HCT116 (cell line): ENCODE results near the gene SLC35F3. TPM values are rescaled to one million over a fixed set of nuclear protein-coding genes. Genes with fewer than 3 reads are reported as not detected.

Experiments used
- ATAC-seq: fragments of 200-7000 bp; cut with Tn5 transposase; 2 replicates; pipeline ENCODE4 v1.9.1; 2020; ENCODE audit warnings: mild to moderate bottlenecking, moderate library complexity
- BruUV-seq: library from RNA; stranded (reverse); fragments of 400-500 nt; replicated peaks from 2 replicates; lab custom pipeline; 2021; lab: Mats Ljungman, UMichigan
- CTCF ChIA-PET: fragments of 300-600 bp; sonication (Branson Sonifier 250); formaldehyde crosslinking; loops from one replicate; lab custom pipeline; 2021; ENCODE audit warnings: antibody characterized with exemption; lab: Charles Lee
- POLR2A ChIA-PET: fragments of 300-600, 350-600 bp; sonication (Branson Sonifier 250); formaldehyde crosslinking; loops from one replicate; lab custom pipeline; 2021; ENCODE audit warnings: antibody characterized with exemption; lab: Charles Lee
- RAD21 ChIA-PET, 2 experiments: fragments of 300-600 bp; sonication (Branson Sonifier 250); formaldehyde crosslinking; loops; one replicate each; lab custom pipeline; 2023; ENCODE audit warnings: low total read pairs in 2 of 2; ENCODE audit not compliant: uncharacterized antibody in 2 of 2, unreplicated experiment in 2 of 2, low non-redundant PET in 1 of 2; lab: Charles Lee
- DNase-seq: peaks from one replicate; pipeline ENCODE4 v3.0.0-alpha.2; 2010; ENCODE audit warnings: low read depth, low spot score
- H2AFZ ChIP-seq: fragments of 200-600 bp; shearing (Covaris generic), sonication (generic); 2 replicates; pipeline ENCODE4 v1.6.1; 2017; ENCODE audit warnings: low read depth, mixed run types, mixed read lengths, antibody characterized with exemption, low read length; ENCODE audit not compliant: poor library complexity, severe bottlenecking
- H3K27ac ChIP-seq: 2 replicates; pipeline ENCODE4 v1.5.1; 2012; ENCODE audit warnings: low read depth, low read length
- H3K27me3 ChIP-seq: fragments of 200-600 bp; sonication (generic); 2 replicates; pipeline ENCODE4 v1.6.1; 2016; ENCODE audit warnings: mixed run types, low read length, mixed read lengths; ENCODE audit not compliant: insufficient read depth
- H3K36me3 ChIP-seq, 2 experiments: fragments of 200-500 bp in 1 of 2; fragments of 200-600 bp in 1 of 2; sonication (Bioruptor generic) in 1 of 2; sonication (generic) in 1 of 2; 2 replicates each; pipeline versions ENCODE4 v1.5.1 to v1.6.1; 2014 to 2016; ENCODE audit warnings: low read length in 2 of 2, inconsistent platforms in 1 of 2, mixed read lengths in 1 of 2, mixed run types in 1 of 2; ENCODE audit not compliant: insufficient read depth in 2 of 2, control insufficient read depth in 1 of 2
- H3K4me1 ChIP-seq, 2 experiments: fragments of 200-600 bp in 1 of 2; sonication (generic) in 1 of 2; 2 replicates each; pipeline versions ENCODE4 v1.5.1 to v1.6.1; 2012 to 2017; ENCODE audit warnings: low read length in 2 of 2, inconsistent platforms in 1 of 2, mild to moderate bottlenecking in 1 of 2, mixed read lengths in 1 of 2, mixed run types in 1 of 2, moderate library complexity in 1 of 2; ENCODE audit not compliant: insufficient read depth in 2 of 2, control insufficient read depth in 1 of 2
- H3K4me2 ChIP-seq: fragments of 200-600 bp; sonication (generic); 2 replicates; pipeline ENCODE4 v1.6.1; 2017; ENCODE audit warnings: mixed run types, low read length, mixed read lengths
- H3K4me3 ChIP-seq, 2 experiments: fragments of 200-600 bp in 1 of 2; sonication (generic) in 1 of 2; replicated peaks in 1 of 2; 2 replicates each; pipeline ENCODE4 v1.5.1; 2011 to 2016; ENCODE audit warnings: low read length in 2 of 2, control low read depth in 1 of 2, low read depth in 1 of 2, mild to moderate bottlenecking in 1 of 2, mixed read lengths in 1 of 2, mixed run types in 1 of 2
- H3K79me2 ChIP-seq: fragments of 200-600 bp; sonication (generic); 2 replicates; pipeline ENCODE4 v1.6.1; 2017; ENCODE audit warnings: mild to moderate bottlenecking, mixed run types, low read length, moderate library complexity, mixed read lengths; ENCODE audit not compliant: insufficient read depth
- H3K9ac ChIP-seq: fragments of 200-600 bp; sonication (generic); 2 replicates; pipeline ENCODE4 v1.6.1; 2016; ENCODE audit warnings: low read length, mixed read lengths
- H3K9me2 ChIP-seq: fragments of 200-600 bp; sonication (generic), shearing (Covaris generic); 2 replicates; pipeline ENCODE4 v1.6.1; 2017; ENCODE audit warnings: mixed run types, mild to moderate bottlenecking, moderate library complexity; ENCODE audit not compliant: insufficient read depth
- H3K9me3 ChIP-seq, 2 experiments: fragments of 200-500 bp in 1 of 2; fragments of 200-600 bp in 1 of 2; sonication (Bioruptor generic) in 1 of 2; sonication (generic) in 1 of 2; 2 replicates each; pipeline ENCODE4 v1.6.1; 2014 to 2017; ENCODE audit warnings: low read length in 2 of 2, mixed read lengths in 2 of 2, inconsistent platforms in 1 of 2, low read depth in 1 of 2, mild to moderate bottlenecking in 1 of 2, mixed run types in 1 of 2, moderate library complexity in 1 of 2; ENCODE audit not compliant: control insufficient read depth in 1 of 2, insufficient read depth in 1 of 2
- H4K20me1 ChIP-seq: fragments of 200-600 bp; sonication (generic), shearing (Covaris generic); 2 replicates; pipeline ENCODE4 v1.6.1; 2017; ENCODE audit warnings: mixed run types, mild to moderate bottlenecking, moderate library complexity; ENCODE audit not compliant: insufficient read depth
- EGR1 ChIP-seq: IDR thresholded peaks from 2 replicates; pipeline ENCODE4 v1.6.1; 2012; ENCODE audit warnings: low read depth
- ELF1 ChIP-seq: IDR thresholded peaks from 2 replicates; pipeline ENCODE4 v1.6.1; 2012; ENCODE audit warnings: low read depth, borderline replicate concordance
- EZH2 ChIP-seq: fragments of 200-600 bp; sonication (generic); IDR thresholded peaks from 2 replicates; pipeline ENCODE4 v1.6.1; 2017; ENCODE audit warnings: antibody characterized with exemption, mixed run types
- FOSL1 ChIP-seq: IDR thresholded peaks from 2 replicates; pipeline ENCODE4 v1.6.1; 2012; ENCODE audit warnings: low read depth
- RAD21 ChIP-seq: IDR thresholded peaks from 2 replicates; pipeline ENCODE4 v1.6.1; 2012; ENCODE audit warnings: low read depth, mild to moderate bottlenecking
- ZNF274 ChIP-seq: fragments of 200-500 bp; sonication (Bioruptor generic); IDR thresholded peaks from 2 replicates; pipeline ENCODE4 v1.6.1; 2014; ENCODE audit warnings: mild to moderate bottlenecking, low read depth, low read length, inconsistent platforms
- intact Hi-C: fragments of 100-400 bp; cut with micrococcal nuclease; formaldehyde crosslinking; loops from 2 replicates; pipeline ENCODE4 v1.10.0; 2022
- total RNA-seq: library from RNA; stranded (reverse); gene quantifications from one replicate; pipeline ENCODE4 v1.2.1, GENCODE V29; 2021; ENCODE audit not compliant: unreplicated experiment
- TF ChIP-seq, protein P1 (sequence below): IDR thresholded peaks from 2 replicates; pipeline ENCODE4 v1.6.1; 2012
- TF ChIP-seq, protein P2 (sequence below), 3 experiments: fragments of 200-600 bp in 1 of 3; sonication (generic) in 1 of 3; IDR thresholded peaks in 2 of 3; conservative IDR thresholded peaks in 1 of 3; 2 replicates each; pipeline ENCODE4 v1.5.1; 2012 to 2017; ENCODE audit warnings: low read depth in 2 of 3, low read length in 2 of 3, antibody characterized with exemption in 1 of 3, borderline replicate concordance in 1 of 3, control low read depth in 1 of 3, mild to moderate bottlenecking in 1 of 3, mixed read lengths in 1 of 3, mixed run types in 1 of 3, moderate library complexity in 1 of 3; ENCODE audit not compliant: insufficient read depth in 1 of 3
- TF ChIP-seq, protein P3 (sequence below): IDR thresholded peaks from 2 replicates; pipeline ENCODE4 v1.6.1; 2011; ENCODE audit warnings: mild to moderate bottlenecking, low read length, moderate library complexity; ENCODE audit not compliant: insufficient replicate concordance; ENCODE audit errors: extremely low read depth
- TF ChIP-seq, protein P4 (sequence below): IDR thresholded peaks from 2 replicates; pipeline ENCODE4 v1.6.1; 2012; ENCODE audit warnings: low read depth

SLC35F3 gene
- total RNA-seq, 1 experiment from 2014 or later, result 6.4 TPM

DNA sequence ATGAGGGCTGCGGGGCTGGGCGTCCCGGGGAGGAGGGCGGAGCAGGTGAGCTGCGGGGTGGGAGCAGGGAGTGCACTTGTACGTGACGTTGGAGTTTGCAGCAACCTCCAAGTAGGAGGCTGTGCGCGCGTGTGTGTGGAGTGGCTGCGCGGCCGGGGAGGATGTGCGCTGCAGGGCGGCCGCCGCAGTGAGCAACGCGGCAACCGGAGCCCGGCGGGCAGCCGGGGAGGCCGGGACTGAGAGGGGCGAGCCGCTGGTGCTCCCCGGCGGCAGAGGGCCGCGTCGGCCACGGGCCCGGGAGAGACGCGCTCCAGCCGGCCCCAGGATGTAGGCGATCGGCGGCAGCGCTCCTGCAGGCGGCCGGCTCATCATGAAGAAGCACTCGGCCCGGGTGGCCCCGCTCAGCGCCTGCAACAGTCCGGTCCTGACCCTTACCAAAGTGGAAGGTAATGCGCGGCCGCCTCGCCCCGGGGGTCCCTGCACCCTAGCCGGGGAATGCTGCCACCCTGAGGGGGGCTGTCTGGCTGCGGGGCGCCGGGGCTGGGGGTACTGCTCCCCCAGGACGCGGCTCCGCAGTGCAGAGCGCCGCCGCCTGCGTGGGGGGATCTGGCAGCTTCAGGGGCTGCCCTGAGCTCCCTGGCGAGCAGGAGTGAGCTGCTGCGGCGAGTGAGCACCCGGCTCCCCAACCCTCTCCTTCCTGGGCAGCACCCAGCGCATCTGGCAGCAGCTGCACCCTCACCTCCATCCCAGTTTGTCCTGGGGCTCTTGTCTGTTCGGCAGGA is 309.8 kb downstream of the SLC35F3 start:
- Histone ChIP-seq H3K4me1 (no peaks in the 10 kb centered on the region), H3K9me3 (no peaks in the 10 kb centered on the region), H3K79me2 (no peaks in the 10 kb centered on the region), H3K36me3 (no peaks in the 10 kb centered on the region), H3K9ac (no peak overlapping the region), H3K27me3 (no peaks in the 10 kb centered on the region), H2AFZ (no peak overlapping the region), H3K4me2 (no peak overlapping the region), H4K20me1 (no peaks in the 10 kb centered on the region), H3K4me3 (no peak overlapping the region), H3K9me2 (no peaks in the 10 kb centered on the region), H3K27ac (no peak overlapping the region)
- BruUV-seq, result no TSS peak
- CTCF ChIA-PET, result no interaction called here
- intact Hi-C loops, result no loop called here
- TF ChIP-seq EGR1 (no peak), EZH2 (no peak), FOSL1 (no peak), ELF1 (no peak), ZNF274 (no peak), RAD21 (no peak)
- TF ChIP-seq, protein P1, sequence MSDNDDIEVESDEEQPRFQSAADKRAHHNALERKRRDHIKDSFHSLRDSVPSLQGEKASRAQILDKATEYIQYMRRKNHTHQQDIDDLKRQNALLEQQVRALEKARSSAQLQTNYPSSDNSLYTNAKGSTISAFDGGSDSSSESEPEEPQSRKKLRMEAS, result no peak
- TF ChIP-seq, protein P2, sequence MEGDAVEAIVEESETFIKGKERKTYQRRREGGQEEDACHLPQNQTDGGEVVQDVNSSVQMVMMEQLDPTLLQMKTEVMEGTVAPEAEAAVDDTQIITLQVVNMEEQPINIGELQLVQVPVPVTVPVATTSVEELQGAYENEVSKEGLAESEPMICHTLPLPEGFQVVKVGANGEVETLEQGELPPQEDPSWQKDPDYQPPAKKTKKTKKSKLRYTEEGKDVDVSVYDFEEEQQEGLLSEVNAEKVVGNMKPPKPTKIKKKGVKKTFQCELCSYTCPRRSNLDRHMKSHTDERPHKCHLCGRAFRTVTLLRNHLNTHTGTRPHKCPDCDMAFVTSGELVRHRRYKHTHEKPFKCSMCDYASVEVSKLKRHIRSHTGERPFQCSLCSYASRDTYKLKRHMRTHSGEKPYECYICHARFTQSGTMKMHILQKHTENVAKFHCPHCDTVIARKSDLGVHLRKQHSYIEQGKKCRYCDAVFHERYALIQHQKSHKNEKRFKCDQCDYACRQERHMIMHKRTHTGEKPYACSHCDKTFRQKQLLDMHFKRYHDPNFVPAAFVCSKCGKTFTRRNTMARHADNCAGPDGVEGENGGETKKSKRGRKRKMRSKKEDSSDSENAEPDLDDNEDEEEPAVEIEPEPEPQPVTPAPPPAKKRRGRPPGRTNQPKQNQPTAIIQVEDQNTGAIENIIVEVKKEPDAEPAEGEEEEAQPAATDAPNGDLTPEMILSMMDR (IDR thresholded peaks at IDR 0.05 in 2 of 3, conservative IDR thresholded peaks at IDR 0.05 in 1 of 3; ENCODE audit: borderline replicate concordance in 1 of 3, insufficient read depth in 1 of 3, low read depth in 2 of 3, low read length in 2 of 3), result no peak
- TF ChIP-seq, protein P3, sequence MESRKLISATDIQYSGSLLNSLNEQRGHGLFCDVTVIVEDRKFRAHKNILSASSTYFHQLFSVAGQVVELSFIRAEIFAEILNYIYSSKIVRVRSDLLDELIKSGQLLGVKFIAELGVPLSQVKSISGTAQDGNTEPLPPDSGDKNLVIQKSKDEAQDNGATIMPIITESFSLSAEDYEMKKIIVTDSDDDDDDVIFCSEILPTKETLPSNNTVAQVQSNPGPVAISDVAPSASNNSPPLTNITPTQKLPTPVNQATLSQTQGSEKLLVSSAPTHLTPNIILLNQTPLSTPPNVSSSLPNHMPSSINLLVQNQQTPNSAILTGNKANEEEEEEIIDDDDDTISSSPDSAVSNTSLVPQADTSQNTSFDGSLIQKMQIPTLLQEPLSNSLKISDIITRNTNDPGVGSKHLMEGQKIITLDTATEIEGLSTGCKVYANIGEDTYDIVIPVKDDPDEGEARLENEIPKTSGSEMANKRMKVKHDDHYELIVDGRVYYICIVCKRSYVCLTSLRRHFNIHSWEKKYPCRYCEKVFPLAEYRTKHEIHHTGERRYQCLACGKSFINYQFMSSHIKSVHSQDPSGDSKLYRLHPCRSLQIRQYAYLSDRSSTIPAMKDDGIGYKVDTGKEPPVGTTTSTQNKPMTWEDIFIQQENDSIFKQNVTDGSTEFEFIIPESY, result no peak
- TF ChIP-seq, protein P4, sequence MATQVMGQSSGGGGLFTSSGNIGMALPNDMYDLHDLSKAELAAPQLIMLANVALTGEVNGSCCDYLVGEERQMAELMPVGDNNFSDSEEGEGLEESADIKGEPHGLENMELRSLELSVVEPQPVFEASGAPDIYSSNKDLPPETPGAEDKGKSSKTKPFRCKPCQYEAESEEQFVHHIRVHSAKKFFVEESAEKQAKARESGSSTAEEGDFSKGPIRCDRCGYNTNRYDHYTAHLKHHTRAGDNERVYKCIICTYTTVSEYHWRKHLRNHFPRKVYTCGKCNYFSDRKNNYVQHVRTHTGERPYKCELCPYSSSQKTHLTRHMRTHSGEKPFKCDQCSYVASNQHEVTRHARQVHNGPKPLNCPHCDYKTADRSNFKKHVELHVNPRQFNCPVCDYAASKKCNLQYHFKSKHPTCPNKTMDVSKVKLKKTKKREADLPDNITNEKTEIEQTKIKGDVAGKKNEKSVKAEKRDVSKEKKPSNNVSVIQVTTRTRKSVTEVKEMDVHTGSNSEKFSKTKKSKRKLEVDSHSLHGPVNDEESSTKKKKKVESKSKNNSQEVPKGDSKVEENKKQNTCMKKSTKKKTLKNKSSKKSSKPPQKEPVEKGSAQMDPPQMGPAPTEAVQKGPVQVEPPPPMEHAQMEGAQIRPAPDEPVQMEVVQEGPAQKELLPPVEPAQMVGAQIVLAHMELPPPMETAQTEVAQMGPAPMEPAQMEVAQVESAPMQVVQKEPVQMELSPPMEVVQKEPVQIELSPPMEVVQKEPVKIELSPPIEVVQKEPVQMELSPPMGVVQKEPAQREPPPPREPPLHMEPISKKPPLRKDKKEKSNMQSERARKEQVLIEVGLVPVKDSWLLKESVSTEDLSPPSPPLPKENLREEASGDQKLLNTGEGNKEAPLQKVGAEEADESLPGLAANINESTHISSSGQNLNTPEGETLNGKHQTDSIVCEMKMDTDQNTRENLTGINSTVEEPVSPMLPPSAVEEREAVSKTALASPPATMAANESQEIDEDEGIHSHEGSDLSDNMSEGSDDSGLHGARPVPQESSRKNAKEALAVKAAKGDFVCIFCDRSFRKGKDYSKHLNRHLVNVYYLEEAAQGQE, result no peak
- POLR2A ChIA-PET, result no interaction called here
- DNase-seq, result no peak
- RAD21 ChIA-PET, result no interaction called here
- no peak for ATAC-seq
